Amniotic stem cell (primary cell): Measurements from ENCODE around the gene PBX2.

ENCODE experiments used
- DNase-seq: peaks from one replicate; lab custom pipeline; 2025; lab: John Stamatoyannopoulos, UW

Gene PBX2

DNA sequence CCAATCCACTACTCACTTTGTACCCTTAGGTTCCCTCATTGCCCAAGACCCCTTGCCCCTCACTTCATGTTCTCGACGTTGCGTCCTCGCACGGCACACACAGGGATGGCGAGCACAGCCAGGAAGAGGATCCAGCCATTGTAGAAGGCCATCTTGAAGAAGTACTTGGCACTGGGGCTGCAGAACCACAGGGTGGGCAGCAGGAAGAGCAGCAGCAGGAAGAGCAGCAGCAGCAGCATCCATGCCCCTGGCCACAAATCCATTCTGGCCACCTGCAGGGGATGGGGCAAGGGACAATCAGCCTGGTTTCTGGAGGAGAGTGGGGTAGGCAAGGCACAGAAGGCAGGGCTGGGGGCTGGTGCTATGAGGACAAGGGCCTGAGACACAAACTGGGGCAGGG lies 18.8 kb downstream of the PBX2 start:
- DNase-seq, result no peak

DNA sequence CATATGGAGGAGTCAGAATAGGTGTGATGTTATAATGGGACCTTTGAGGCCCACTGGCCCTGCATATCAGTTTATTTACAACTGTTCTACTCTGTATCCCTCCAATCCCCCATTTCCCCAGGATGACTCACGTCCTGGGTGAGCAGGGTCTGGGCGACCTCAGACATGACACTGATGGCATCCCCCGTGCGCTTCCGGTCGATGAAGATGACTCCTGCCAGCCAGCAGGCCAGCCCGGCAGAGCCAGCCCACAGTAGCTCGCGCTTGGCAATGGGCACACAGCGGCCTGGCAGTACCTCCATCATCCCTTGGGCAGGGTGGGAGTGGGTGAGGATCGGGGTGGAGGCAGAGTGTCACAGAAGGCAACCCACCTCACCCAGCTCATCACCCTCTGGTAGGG lies 19.7 kb downstream of the PBX2 start:
- DNase-seq, result no peak

- DNase-seq, result no peak
Observed at GRCh38 chr6:32168807-32169591, 21.0 kb downstream of the PBX2 start.

- no peak for DNase-seq
Observed at GRCh38 chr6:32168350-32168749, 21.7 kb downstream of the PBX2 start.

DNA sequence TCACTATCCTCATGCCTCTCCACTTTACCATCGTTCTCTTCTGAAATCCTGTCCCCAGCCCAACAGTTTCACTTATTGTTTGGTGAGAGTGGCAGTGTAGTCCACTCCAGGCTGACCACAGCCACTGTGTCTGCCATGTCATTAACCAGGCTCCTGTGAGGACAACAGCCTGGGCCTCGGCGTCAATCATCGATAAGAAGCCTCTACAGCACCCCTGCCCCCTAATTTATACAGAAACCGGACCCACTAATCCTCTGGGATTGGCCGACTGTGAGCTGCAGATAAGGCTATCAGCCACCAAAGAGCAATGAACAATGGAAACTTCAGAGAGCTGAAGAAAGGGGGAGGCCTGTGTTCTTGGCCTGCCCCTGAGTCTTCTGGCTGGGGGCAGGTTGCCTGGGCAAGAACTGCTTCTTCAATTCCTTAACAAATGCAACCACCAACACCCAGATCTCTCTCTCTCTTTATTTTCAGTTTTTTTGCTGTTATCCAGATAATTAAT lies 22.2 kb downstream of the PBX2 start:
- DNase-seq, result no peak

GRCh38 chr6:32167154-32167760 lies 22.7 kb downstream of the PBX2 start:
- DNase-seq, result no peak

DNA sequence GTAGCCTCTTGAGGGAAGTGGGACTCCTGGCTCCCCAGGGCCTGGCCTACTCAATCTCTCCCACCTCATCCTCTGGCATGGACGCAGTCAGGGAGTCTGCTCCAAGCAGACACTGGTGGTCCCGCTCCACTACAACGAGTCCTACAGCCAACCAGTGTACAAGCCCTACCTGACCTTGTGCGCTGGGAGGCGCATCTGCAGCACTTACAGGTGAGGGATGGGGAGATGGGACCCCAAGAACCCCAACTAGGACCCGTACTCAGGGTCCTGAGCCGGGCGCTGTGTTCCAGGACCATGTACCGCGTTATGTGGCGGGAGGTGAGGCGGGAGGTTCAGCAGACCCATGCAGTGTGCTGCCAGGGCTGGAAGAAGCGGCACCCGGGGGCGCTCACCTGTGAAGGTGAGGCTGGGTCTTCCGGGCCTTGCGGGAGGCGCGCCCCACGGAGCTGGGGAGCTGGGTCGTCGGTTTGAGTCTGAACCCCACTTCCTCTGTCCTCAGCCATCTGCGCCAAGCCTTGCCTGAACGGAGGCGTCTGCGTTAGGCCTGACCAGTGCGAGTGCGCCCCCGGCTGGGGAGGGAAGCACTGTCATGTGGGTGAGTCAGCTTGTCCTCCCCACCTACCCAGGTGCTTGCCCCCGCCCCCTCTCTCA lies 23.5 kb downstream of the PBX2 start:
- DNase-seq, result no peak

- no peak for DNase-seq
Observed at GRCh38 chr6:32164295-32164694, 25.7 kb downstream of the PBX2 start, which contains the start of gene EGFL8. Gene EGFL8 (plus strand): TSS chr6:32164595. CDS start chr6:32166166, 1,571 bp downstream.

DNA sequence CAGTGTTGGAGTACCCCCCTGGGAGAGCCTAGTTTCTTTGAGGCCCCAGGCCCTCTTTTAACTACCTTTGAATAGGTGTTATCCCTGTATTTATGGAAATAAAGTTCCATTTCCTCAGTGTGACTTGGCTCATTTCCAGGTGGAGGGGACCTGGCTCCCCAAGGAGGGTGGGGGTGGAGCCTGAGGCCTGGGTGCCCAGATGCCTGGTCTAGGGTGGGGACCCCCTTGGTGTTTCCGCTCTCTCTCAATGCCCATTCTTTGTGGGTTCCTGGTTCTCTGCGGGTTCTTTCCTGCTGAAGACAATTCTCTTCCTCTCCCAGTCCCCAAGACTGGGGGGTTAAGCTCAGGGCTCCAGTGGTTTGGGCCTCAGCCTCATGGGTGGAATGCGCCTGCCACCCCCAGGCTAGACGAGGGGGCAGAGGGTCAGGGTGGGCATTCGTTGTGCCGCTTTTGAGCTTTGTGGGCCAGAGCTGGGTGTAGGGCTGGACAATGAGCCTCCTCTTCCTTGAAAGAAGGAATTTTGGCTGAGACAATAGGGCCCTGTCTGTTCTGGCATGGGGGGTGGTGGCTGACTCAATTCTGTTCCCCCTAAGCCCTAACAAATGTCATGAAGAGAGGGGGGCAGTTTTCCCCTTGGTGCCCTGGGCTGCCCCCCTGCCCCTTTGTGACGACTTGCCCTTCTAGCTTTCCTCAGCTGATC lies 26.3 kb downstream of the PBX2 start:
- no peak for DNase-seq

GRCh38 chr6:32158052-32158451 lies 31.9 kb downstream of the PBX2 start:
- no peak for DNase-seq

DNA sequence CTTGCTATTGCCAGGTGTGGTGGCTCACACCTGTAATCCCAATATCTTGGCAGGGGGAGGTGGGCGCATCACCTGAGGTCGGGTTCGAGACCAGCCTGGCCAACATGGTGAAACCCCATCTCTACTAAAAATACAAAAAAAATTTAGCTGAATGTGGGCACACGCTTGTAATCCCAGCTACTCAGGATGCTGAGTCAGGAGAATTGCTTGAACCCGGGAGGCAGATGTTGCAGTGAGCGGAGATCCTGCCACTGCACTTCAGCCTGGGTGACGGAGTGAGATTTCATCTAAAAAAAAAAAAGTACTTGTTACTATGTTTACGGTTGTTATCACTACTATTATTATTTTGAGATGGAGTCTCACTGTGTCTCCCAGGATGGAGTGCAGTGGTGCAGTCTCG lies 33.1 kb downstream of the PBX2 start:
- DNase-seq, result no peak

- DNase-seq, result peak; percentile 56
Observed at GRCh38 chr6:32154514-32155161, 35.4 kb downstream of the PBX2 start.

GRCh38 chr6:32153564-32154513 lies 36.2 kb downstream of the PBX2 start, which contains the start of gene PPT2:
Gene PPT2 (plus strand): TSS chr6:32154141. CDS start chr6:32154595, 454 bp downstream.
- peak; percentile 72 for DNase-seq

DNA sequence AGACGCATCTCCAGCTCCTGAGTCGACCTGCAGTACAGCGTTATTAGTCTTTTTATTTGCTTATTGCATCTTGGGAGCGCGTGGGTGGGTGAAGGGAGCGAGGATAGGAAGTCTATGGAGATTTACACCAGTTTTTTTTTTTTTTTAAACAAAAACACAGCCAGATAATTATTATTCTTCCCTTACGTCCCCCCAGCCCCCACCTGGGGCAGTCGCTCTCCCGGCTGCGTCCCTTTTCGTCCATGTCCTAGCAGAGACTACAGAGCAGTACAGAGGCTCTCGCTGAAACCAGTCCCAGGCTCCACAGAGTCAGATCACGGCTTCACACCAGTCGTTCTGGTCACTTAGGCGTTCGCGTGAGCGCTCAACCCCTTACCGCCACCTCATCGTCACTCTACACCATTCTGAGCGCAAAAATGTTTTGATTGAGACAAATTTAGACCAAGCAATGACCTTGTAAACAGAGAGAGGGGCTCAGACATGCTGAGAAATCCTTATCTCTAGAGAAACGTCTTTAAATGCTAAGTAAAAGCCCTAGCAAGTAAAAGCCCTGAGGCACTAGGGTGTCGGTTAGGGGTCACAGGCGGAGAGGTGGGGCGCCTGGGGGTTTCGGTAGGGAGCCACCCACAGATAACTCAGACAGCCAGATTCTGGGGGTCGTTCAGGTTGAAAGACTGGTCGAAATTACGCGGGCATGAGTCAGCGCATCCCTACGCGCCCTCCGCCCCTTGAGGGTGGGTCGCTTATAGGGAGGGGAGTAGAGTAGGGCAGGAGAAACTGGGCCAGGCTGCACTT lies 37.0 kb downstream of the PBX2 start:
- DNase-seq, result peak; percentile 48

DNA sequence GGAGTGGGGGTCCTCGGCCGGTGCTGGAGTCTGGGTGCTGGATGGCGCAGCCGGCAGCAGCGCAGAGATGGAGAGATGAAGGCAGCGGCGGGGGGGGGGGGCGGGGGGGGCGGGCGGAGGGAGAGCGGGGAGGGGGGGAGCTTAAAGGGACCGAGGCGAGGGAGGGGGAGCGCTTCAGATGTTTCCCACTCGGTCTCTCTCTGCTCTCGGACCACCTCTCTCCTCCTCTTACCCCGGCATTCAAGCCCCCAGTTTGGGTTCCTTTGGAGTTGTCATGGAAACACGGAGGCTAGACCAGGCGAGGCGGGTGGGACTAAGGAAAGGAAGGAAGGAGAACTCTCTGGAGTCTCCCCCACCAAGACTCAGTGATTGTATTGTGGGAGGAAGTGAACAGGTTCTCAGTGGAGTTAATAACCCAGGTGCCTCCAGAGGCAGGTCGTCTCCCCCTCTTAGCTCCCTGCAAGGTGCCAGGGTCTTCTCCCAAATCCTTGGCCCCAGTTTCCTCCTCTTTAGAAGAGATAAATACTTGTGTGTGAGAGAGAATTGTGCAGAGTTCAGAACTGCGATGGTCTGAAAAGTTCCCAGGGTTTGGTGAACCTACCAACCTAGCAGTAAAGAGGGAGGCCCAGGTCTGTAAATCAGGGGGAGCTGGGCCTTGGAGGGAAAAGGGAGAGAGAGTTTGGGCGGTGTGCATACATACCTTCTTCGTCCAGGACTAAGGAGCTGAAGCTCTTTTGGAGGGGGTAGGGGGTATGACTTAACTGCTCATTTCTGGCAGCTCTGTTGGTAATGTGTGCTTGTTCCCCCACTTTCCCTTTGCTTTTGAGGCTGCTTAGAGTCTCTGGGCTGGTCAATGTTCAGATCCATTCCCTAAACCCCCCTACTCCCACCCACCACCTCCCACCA lies 37.9 kb downstream of the PBX2 start, which contains the start of gene PRRT1:
PRRT1 (minus strand) TSS at position 77 of the 906 bp plus-strand sequence. CDS start 112 bp downstream, outside the sequence.
- DNase-seq, result no peak

- no peak for DNase-seq
Observed at GRCh38 chr6:32151181-32151862, 38.7 kb downstream of the PBX2 start.

DNA sequence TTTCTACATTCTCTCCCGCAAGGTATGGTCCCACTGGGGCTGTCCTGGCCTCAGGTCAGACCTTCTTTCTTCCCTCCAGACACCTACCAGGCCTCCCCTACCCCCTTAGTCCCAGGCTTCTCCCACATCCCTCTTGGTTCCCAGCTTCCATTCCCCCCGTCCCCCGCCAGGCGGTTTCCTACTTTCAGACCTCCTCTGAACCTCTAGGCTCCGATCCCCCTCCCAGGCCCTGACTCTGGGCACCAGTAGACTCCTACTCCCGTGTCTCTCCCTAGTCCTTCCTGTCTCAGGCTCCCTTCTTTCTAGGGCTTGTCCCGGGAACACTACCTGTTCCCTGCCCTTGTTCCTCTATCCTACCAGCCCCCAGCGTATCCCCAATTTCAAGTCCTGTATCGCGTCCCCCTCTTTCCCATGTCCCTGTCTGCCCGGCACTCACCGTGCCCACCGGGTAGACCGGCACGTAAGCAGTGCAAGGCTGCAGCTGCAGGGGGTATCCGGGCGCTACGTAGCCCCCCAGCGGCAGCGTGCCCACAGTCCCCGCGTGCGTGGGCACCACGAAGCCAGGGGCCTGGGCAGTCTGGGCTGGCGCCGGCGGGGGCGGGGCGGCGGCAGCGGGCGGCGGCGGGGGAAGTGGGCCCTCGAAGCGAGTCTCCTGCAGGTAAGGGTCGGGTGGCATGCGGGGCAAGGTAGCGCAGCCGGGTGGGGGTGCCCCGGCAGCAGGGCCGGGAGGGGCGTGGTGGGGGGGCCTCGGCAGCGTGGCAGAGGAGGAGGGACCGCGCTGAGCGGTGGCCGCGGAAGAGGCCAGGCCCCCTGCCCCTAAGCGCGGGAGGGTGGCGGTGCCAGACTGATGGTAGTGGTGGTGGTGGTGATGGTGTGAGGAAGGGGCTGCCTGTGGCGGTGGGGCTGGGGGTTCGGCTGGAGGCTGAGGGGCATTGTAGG lies 39.8 kb downstream of the PBX2 start:
- no peak for DNase-seq
